ENCODE results near the gene ADCY10.

ADCY10 gene

GRCh38 chr1:167772436-167772835 is 141.5 kb downstream of the ADCY10 start:
- DNase-seq: no peak

DNA sequence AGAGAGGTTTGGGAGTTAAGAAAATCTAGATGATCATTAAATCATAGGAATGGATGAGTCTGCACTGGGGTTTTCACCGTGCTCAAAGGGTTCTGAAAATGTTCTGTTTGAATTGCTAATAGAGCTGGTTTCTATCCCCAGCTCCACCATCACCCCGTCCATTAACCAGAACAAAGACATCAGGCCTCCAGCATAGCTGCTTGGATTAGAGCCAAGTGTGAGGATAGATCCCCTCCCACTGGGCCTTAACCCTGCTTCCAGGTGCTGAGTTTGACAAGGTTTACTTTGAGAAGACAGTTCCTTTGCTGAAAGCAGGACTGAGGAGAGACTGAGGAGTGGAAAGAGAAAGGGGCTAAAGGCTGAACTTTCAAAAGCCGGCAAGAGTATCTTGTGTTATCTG is 143.8 kb downstream of the ADCY10 start:
- no peak for DNase-seq

- no peak for DNase-seq
These were observed 146.2 kb downstream of the ADCY10 start for GRCh38 chr1:167767761-167768160.

GRCh38 chr1:167766538-167766937 is 147.4 kb downstream of the ADCY10 start:
- no peak for DNase-seq

DNA sequence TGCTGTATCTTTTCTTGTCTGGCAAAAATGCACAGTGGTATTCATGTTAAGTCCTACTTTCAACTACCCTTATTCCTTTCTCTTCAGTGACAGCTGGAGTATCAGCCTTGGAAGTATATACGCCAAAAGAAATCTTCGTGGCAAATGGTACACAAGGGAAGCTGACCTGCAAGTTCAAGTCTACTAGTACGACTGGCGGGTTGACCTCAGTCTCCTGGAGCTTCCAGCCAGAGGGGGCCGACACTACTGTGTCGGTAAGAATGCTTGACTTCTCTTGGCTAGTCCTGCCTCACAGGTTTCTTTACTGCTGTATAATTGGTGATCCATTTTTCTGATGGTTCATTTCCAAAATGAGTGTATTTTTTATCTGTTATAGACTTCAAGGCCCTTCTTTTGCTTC is 148.4 kb downstream of the ADCY10 start:
- DNase-seq: no peak

GRCh38 chr1:167764458-167765330 is 149.2 kb downstream of the ADCY10 start:
- DNase-seq: no peak

GRCh38 chr1:167763525-167764220 is 150.3 kb downstream of the ADCY10 start:
- no peak for DNase-seq

- no peak for DNase-seq
These were observed 151.7 kb downstream of the ADCY10 start for GRCh38 chr1:167762061-167762746.

DNA sequence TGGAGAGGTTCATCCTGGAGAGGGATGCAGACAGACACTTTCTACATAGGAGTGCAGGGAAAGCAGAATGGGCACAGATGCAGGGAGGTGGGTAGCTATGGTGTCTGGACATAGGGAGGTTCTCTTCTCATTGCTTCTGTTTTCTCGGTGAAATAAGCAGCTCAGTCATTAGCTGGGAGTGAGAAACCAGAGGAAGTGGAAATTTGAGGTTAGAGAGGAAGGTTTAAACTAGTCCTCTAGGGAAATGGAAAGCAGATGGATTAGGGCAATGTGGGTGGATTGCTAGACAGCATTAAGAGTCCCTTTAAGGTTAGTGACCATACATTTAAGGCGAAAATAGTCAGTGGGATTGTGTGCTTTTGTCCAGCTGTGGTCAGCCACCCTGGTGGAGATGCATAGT is 152.5 kb downstream of the ADCY10 start:
- DNase-seq: no peak
